IMR-90 (cell line): ENCODE measurements around the gene NMT1. TPM values are rescaled to one million over a fixed set of nuclear protein-coding genes. Genes with fewer than 3 reads are reported as not detected.

Experiments
- ATAC-seq: fragments of 200-7000 bp; cut with Tn5 transposase; 2 replicates; pipeline ENCODE4 v1.9.1; 2020; ENCODE audit warnings: low read depth, mild to moderate bottlenecking, moderate library complexity
- BruUV-seq: library from RNA; stranded (reverse); fragments of 400-500 nt; replicated peaks from 2 replicates; lab custom pipeline; 2021; lab: Mats Ljungman, UMichigan
- CTCF ChIA-PET: fragments of 300-600 bp; formaldehyde crosslinking; extraction: SDS; loops from one replicate; lab custom pipeline; 2021; ENCODE audit warnings: antibody characterized with exemption; lab: Yijun Ruan, JAX
- POLR2A ChIA-PET: fragments of 300-600 bp; sonication (Branson Sonifier 250); formaldehyde crosslinking; loops from one replicate; lab custom pipeline; 2022; ENCODE audit warnings: antibody characterized with exemption; ENCODE audit not compliant: unreplicated experiment; lab: Charles Lee
- DNase-seq: peaks from one replicate; pipeline ENCODE4 v3.0.0; 2013
- H2AFZ ChIP-seq: replicated peaks from 2 replicates; pipeline ENCODE3; 2013; ENCODE audit warnings: low read length, mild to moderate bottlenecking; ENCODE audit not compliant: poor library complexity
- H2AK5ac ChIP-seq: 2 replicates; pipeline ENCODE4 v1.6.1; 2013; ENCODE audit warnings: low read depth, low read length, inconsistent platforms
- H2AK9ac ChIP-seq: replicated peaks from 2 replicates; pipeline ENCODE3; 2013; ENCODE audit warnings: mild to moderate bottlenecking, low read depth, low read length, moderate library complexity; ENCODE audit not compliant: poor library complexity
- H2BK120ac ChIP-seq: 2 replicates; pipeline ENCODE4 v1.6.1; 2013; ENCODE audit warnings: low read depth, low read length, inconsistent platforms
- H2BK15ac ChIP-seq: 3 replicates; pipeline ENCODE4 v1.6.1; 2013; ENCODE audit warnings: low read depth, low read length, inconsistent platforms
- H2BK20ac ChIP-seq: 2 replicates; pipeline ENCODE4 v1.6.1; 2013; ENCODE audit warnings: low read depth, mild to moderate bottlenecking, inconsistent platforms, low read length, moderate library complexity
- H2BK5ac ChIP-seq: 2 replicates; pipeline ENCODE4 v1.6.1; 2013; ENCODE audit warnings: mild to moderate bottlenecking, low read depth, low read length, inconsistent platforms; ENCODE audit not compliant: poor library complexity, severe bottlenecking
- H3K14ac ChIP-seq: replicated peaks from 2 replicates; pipeline ENCODE4 v1.6.1; 2013; ENCODE audit warnings: low read depth, low read length, inconsistent platforms
- H3K18ac ChIP-seq: 2 replicates; pipeline ENCODE4 v1.6.1; 2013; ENCODE audit warnings: low read depth, low read length, control low read depth
- H3K23ac ChIP-seq: 2 replicates; pipeline ENCODE4 v1.6.1; 2013; ENCODE audit warnings: low read depth, low read length, inconsistent platforms
- H3K27ac ChIP-seq: 2 replicates; pipeline ENCODE4 v1.5.1; 2013; ENCODE audit warnings: mild to moderate bottlenecking, control low read depth, low read length; ENCODE audit not compliant: insufficient read depth
- H3K27me3 ChIP-seq: 2 replicates; pipeline ENCODE4 v1.6.1; 2013; ENCODE audit warnings: low read length; ENCODE audit not compliant: control insufficient read depth, insufficient read depth
- H3K36me3 ChIP-seq: 2 replicates; pipeline ENCODE4 v1.6.1; 2013; ENCODE audit warnings: low read length, mixed read lengths; ENCODE audit not compliant: control insufficient read depth, insufficient read depth
- H3K4ac ChIP-seq: 2 replicates; pipeline ENCODE4 v1.6.1; 2013; ENCODE audit warnings: low read depth, low read length, inconsistent platforms
- H3K4me1 ChIP-seq: 2 replicates; pipeline ENCODE4 v1.6.1; 2013; ENCODE audit warnings: low read length, mixed read lengths; ENCODE audit not compliant: control insufficient read depth, insufficient read depth
- H3K4me2 ChIP-seq: 2 replicates; pipeline ENCODE4 v1.6.1; 2013; ENCODE audit warnings: low read depth, mild to moderate bottlenecking, control low read depth, low read length, moderate library complexity
- H3K4me3 ChIP-seq: 2 replicates; pipeline ENCODE4 v1.5.1; 2013; ENCODE audit warnings: low read depth, mild to moderate bottlenecking, control low read depth, low read length, moderate library complexity; ENCODE audit not compliant: insufficient read depth
- H3K56ac ChIP-seq: 2 replicates; pipeline ENCODE4 v1.6.1; 2013; ENCODE audit warnings: low read length, inconsistent platforms; ENCODE audit not compliant: insufficient read depth; ENCODE audit errors: extremely low read depth
- H3K79me1 ChIP-seq, 2 experiments: 2 replicates each; pipeline ENCODE4 v1.6.1; 2013; ENCODE audit warnings: low read length in 2 of 2, inconsistent platforms in 1 of 2, low read depth in 1 of 2
- H3K9ac ChIP-seq: 2 replicates; pipeline ENCODE4 v1.6.1; 2013; ENCODE audit warnings: low read depth, low read length, control low read depth
- H3K9me1 ChIP-seq: 2 replicates; pipeline ENCODE4 v1.6.1; 2013; ENCODE audit warnings: low read length, inconsistent platforms; ENCODE audit not compliant: insufficient read depth
- H3K9me3 ChIP-seq: 2 replicates; pipeline ENCODE4 v1.6.1; 2013; ENCODE audit warnings: low read length; ENCODE audit not compliant: control insufficient read depth, insufficient read depth
- H4K20me1 ChIP-seq: 2 replicates; pipeline ENCODE4 v1.6.1; 2013; ENCODE audit warnings: low read length, inconsistent platforms; ENCODE audit not compliant: insufficient read depth
- H4K5ac ChIP-seq: 2 replicates; pipeline ENCODE4 v1.6.1; 2013; ENCODE audit warnings: mild to moderate bottlenecking, low read depth, low read length, control low read depth
- H4K8ac ChIP-seq, 2 experiments: 2 replicates each; pipeline ENCODE4 v1.6.1; 2013; ENCODE audit warnings: low read depth in 2 of 2, low read length in 2 of 2, control low read depth in 1 of 2, inconsistent platforms in 1 of 2
- H4K91ac ChIP-seq: 2 replicates; pipeline ENCODE4 v1.6.1; 2013; ENCODE audit warnings: low read depth, low read length, inconsistent platforms; ENCODE audit not compliant: insufficient read depth
- BHLHE40 ChIP-seq: fragments of 150-350 bp; IDR thresholded peaks from 2 replicates; pipeline ENCODE4 v1.6.1; 2016; ENCODE audit warnings: mild to moderate bottlenecking, low read depth, low read length
- CEBPB ChIP-seq: IDR thresholded peaks from 2 replicates; pipeline ENCODE4 v1.6.1; 2012; ENCODE audit warnings: low read depth, low read length, improper control_type of control experiment
- CHD1 ChIP-seq: IDR thresholded peaks from 2 replicates; pipeline ENCODE4 v1.6.1; 2012; ENCODE audit warnings: low read depth, low read length, improper control_type of control experiment
- CTCF ChIP-seq: conservative IDR thresholded peaks from 2 replicates; pipeline ENCODE4 v1.5.1; 2012; ENCODE audit warnings: mild to moderate bottlenecking, low read depth, low read length, improper control_type of control experiment
- FOS ChIP-seq: fragments of 150-350 bp; IDR thresholded peaks from 2 replicates; pipeline ENCODE4 v1.6.1; 2016; ENCODE audit warnings: low read depth, low read length
- MAFK ChIP-seq: IDR thresholded peaks from 2 replicates; pipeline ENCODE4 v1.6.1; 2012; ENCODE audit warnings: low read depth, low read length, improper control_type of control experiment
- MAZ ChIP-seq: IDR thresholded peaks from 2 replicates; pipeline ENCODE4 v1.6.1; 2012; ENCODE audit warnings: low read depth, mild to moderate bottlenecking, low read length, improper control_type of control experiment, moderate library complexity, borderline replicate concordance
- MXI1 ChIP-seq: IDR thresholded peaks from 2 replicates; pipeline ENCODE4 v1.6.1; 2012; ENCODE audit warnings: low read depth, mild to moderate bottlenecking, low read length, moderate library complexity, borderline replicate concordance
- NFE2L2 ChIP-seq: fragments of 150-350 bp; IDR thresholded peaks from 2 replicates; pipeline ENCODE4 v1.6.1; 2016; ENCODE audit warnings: low read depth, mild to moderate bottlenecking, low read length
- POLR2A ChIP-seq: IDR thresholded peaks from 2 replicates; pipeline ENCODE4 v1.6.1; 2012; ENCODE audit warnings: mild to moderate bottlenecking, low read depth, low read length
- RAD21 ChIP-seq: IDR thresholded peaks from 2 replicates; pipeline ENCODE4 v1.6.1; 2012; ENCODE audit warnings: low read length, improper control_type of control experiment
- SMC3 ChIP-seq: fragments of 150-350 bp; IDR thresholded peaks from 2 replicates; pipeline ENCODE4 v1.6.1; 2016; ENCODE audit warnings: low read depth, mild to moderate bottlenecking, antibody characterized with exemption, low read length, moderate library complexity
- USF2 ChIP-seq: fragments of 150-350 bp; IDR thresholded peaks from 2 replicates; pipeline ENCODE4 v1.6.1; 2017; ENCODE audit warnings: mild to moderate bottlenecking, antibody characterized with exemption, low read length, low read depth
- WGBS, 2 experiments: methylation state at CpG; one replicate each; pipeline versions ENCODE4 v1.1.5 to v1.1.7; 2013; ENCODE audit warnings: missing lambda C conversion rate in 2 of 2; ENCODE audit not compliant: insufficient read length in 1 of 2; ENCODE audit errors: extremely low coverage in 2 of 2; 5-methylcytosine and 5-hydroxymethylcytosine counted together
- dilution Hi-C: fragments of 300-500 bp; cut with HindIII; formaldehyde crosslinking; loops from one replicate; pipeline ENCODE4 v1.14.3; 2018; ENCODE audit warnings: low sequenced_read_pairs; ENCODE audit not compliant: unreplicated experiment
- in situ Hi-C: fragments of 300-500 bp; cut with MboI; formaldehyde crosslinking; loops from 3 replicates; pipeline ENCODE4 v1.14.3; 2019; ENCODE audit warnings: low sequenced_read_pairs, inconsistent platforms, mixed read lengths
- intact Hi-C: fragments of 100-400 bp; cut with micrococcal nuclease; formaldehyde crosslinking; loops from 2 replicates; pipeline ENCODE4 v1.10.0; 2022
- polyA plus RNA-seq, 3 experiments: library from polyadenylated mRNA; depleted of rRNA; stranded (reverse); fragments of >200 nt; gene quantifications; 2 replicates each; pipeline ENCODE4 v1.2.3, GENCODE V29; 2012; ENCODE audit warnings: low replicate concordance in 1 of 3
- total RNA-seq: library from RNA; depleted of rRNA; stranded (reverse); fragments of >200 nt; gene quantifications from 2 replicates; pipeline ENCODE4 v1.2.3, GENCODE V29; 2012
- TF ChIP-seq, protein P1 (sequence below): fragments of 150-350 bp; IDR thresholded peaks from 2 replicates; pipeline ENCODE4 v1.6.1; 2016; ENCODE audit warnings: low read depth, mild to moderate bottlenecking, low read length, moderate library complexity, borderline replicate concordance

NMT1 gene
- total and polyA plus RNA-seq, 2 of the 4 experiments (the other 2 are of a cell fraction) = 38.0 to 60.6 TPM

DNA sequence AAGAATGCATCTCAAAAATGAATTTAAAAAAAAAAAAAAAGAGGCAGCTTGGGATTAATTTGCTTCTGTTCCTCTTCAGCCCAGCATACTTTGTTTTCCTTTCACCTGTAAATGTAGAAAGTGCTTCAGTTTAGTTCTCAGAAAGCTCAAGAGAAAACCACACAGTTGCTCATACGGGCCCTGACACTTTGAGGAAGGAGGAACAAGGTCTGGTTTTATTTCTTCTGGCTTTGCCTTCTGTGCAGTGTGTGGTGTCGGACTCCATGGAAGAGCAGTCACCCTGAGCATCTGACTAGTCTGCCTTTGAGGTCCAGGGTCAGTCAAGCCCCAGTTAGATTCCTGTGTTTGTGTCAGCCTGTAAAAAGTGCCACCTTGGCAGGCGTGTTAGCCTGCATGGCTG, 27.6 kb downstream of the NMT1 start:
- POLR2A ChIA-PET = no interaction called here
- dilution Hi-C loops = no loop called here
- Histone ChIP-seq H3K4me1 (peaks cover 33% of the 10 kb centered on the region), H3K79me1 (peaks cover 17 to 62% of the 10 kb centered on the region in 2 experiments), H3K27ac (peak overlapping the region; percentile 71; the same call in 1 of the 2 replicates), H2AK9ac (no peak overlapping the region), H3K9me3 (0 out of 2 replicates have a peak, but pooled peaks cover 2% of the 10 kb centered on the region), H3K4ac (peak overlapping the region; percentile 41; the same call in 1 of the 2 replicates), H2AK5ac (peak overlapping the region; percentile 47; the same call in 1 of the 2 replicates), H4K91ac (peak overlapping the region; percentile 31; the same call in 1 of the 2 replicates), H3K4me3 (no peak overlapping the region), H3K23ac (no peak overlapping the region), H3K27me3 (no peaks in the 10 kb centered on the region), H2BK120ac (no peak overlapping the region), H3K4me2 (no peak overlapping the region), H3K56ac (no peak overlapping the region), H2BK15ac (no peak overlapping the region), H4K8ac (peak overlapping the region in 1 of 2 experiments; percentile 46; a peak in 1 of 4 replicates), H3K9ac (peak overlapping the region; percentile 27; the same call in 1 of the 2 replicates), H3K36me3 (peaks cover 48% of the 10 kb centered on the region), H2BK20ac (peak overlapping the region; percentile 72), H2BK5ac (peak overlapping the region; percentile 9), H3K18ac (no peak overlapping the region), H2AFZ (no peak overlapping the region), H3K9me1 (peaks cover 31% of the 10 kb centered on the region), H4K20me1 (peaks cover 5% of the 10 kb centered on the region), H3K14ac (0 out of 2 replicates have a peak overlapping the region, but pooled peaks have one; percentile 7), H4K5ac (peak overlapping the region; percentile 5; the same call in 1 of the 2 replicates)
- CTCF ChIA-PET = interaction anchor here (2.1 kb wide), 1 partner anchor 47 kb away, joined by 8 read pairs; the partner anchor contains the start of gene ACBD4
- no TSS peak for BruUV-seq
- DNase-seq (no peak), ATAC-seq (no peak)
- TF ChIP-seq CHD1 (no peak), RAD21 (no peak), USF2 (no peak), MAZ (no peak), CEBPB (no peak), BHLHE40 (no peak), NFE2L2 (no peak), SMC3 (no peak), POLR2A (no peak), FOS (no peak), MXI1 (no peak), MAFK (no peak), CTCF (no peak)
- TF ChIP-seq, protein P1, sequence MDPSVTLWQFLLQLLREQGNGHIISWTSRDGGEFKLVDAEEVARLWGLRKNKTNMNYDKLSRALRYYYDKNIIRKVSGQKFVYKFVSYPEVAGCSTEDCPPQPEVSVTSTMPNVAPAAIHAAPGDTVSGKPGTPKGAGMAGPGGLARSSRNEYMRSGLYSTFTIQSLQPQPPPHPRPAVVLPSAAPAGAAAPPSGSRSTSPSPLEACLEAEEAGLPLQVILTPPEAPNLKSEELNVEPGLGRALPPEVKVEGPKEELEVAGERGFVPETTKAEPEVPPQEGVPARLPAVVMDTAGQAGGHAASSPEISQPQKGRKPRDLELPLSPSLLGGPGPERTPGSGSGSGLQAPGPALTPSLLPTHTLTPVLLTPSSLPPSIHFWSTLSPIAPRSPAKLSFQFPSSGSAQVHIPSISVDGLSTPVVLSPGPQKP = no peak
- intact Hi-C loops = no loop called here
- in situ Hi-C loops = no loop called here
- 80% methylated on average over 1 of the region's 3 CpGs; no CpG with 5 or more reads in 1 of the 2 experiments for WGBS, 2 experiments
